Spleen (tissue), 11 donors: ENCODE data around the gene CLCF1. TPM values are rescaled to one million over a fixed set of nuclear protein-coding genes. Genes with fewer than 3 reads are reported as not detected.

Source experiments
- DNase-seq: peaks from one replicate; pipeline ENCODE4 v3.0.0-alpha.2; 2020
- H3K27ac ChIP-seq, 8 donors: fragments of 200-600 bp; sonication (generic) in 7 of 8; 1 replicate in 4 of 8; 2 replicates in 4 of 8; pipeline versions ENCODE4 v1.5.0 to v1.8.0; 2016 to 2021; ENCODE audit warnings: inconsistent platforms in 4 of 8, mild to moderate bottlenecking in 4 of 8, moderate library complexity in 1 of 8
- H3K27me3 ChIP-seq, 7 donors: fragments of 200-600 bp; sonication (generic) in 6 of 7; replicated peaks in 1 of 7; 1 replicate in 4 of 7; 2 replicates in 3 of 7; pipeline versions ENCODE4 v1.5.0 to v1.8.0; 2016 to 2021; ENCODE audit warnings: inconsistent platforms in 3 of 7, mild to moderate bottlenecking in 1 of 7
- H3K36me3 ChIP-seq, 6 donors: fragments of 200-600 bp; sonication (generic) in 5 of 6; 1 replicate in 4 of 6; 2 replicates in 2 of 6; pipeline versions ENCODE4 v1.5.0 to v1.8.0; 2016 to 2021; ENCODE audit warnings: inconsistent platforms in 2 of 6
- H3K4me1 ChIP-seq, 6 donors: fragments of 200-600 bp; sonication (generic) in 5 of 6; 1 replicate in 3 of 6; 2 replicates in 3 of 6; pipeline versions ENCODE4 v1.5.0 to v1.8.0; 2016 to 2021; ENCODE audit warnings: inconsistent platforms in 3 of 6
- H3K4me3 ChIP-seq, 8 donors: fragments of 200-600 bp; sonication (generic) in 7 of 8; 1 replicate in 4 of 8; 2 replicates in 4 of 8; pipeline versions ENCODE4 v1.5.0 to v1.8.0; 2016 to 2021; ENCODE audit warnings: inconsistent platforms in 4 of 8, mild to moderate bottlenecking in 4 of 8, moderate library complexity in 2 of 8
- H3K9me3 ChIP-seq, 8 donors: fragments of 200-600 bp; sonication (generic) in 7 of 8; 1 replicate in 4 of 8; 2 replicates in 4 of 8; pipeline versions ENCODE4 v1.5.0 to v1.8.0; 2016 to 2021; ENCODE audit warnings: inconsistent platforms in 4 of 8
- POLR2A ChIP-seq, 3 donors: fragments of 450-650 bp; IDR thresholded peaks; one replicate each; pipeline ENCODE4 v1.5.1; 2017; ENCODE audit warnings: antibody characterized with exemption in 3 of 3, mild to moderate bottlenecking in 1 of 3
- POLR2AphosphoS5 ChIP-seq, 3 donors: sonication (generic); formaldehyde crosslinking; IDR thresholded peaks; one replicate each; pipeline ENCODE4 v1.5.1; 2017; ENCODE audit warnings: antibody characterized with exemption in 3 of 3
- WGBS, 5 donors: extraction: QIAGEN DNeasy Blood & Tissue Kit in 3 of 5; methylation state at CpG; one replicate each; pipeline versions ENCODE4 v1.1.5 to v1.1.7; 2013 to 2018; 5-methylcytosine and 5-hydroxymethylcytosine counted together
- intact Hi-C: fragments of 100-400 bp; cut with DNase I; formaldehyde crosslinking; loops from one replicate; pipeline ENCODE4 v1.15.0; 2023; ENCODE audit warnings: low total_unique reads
- polyA plus RNA-seq, 3 donors: library from polyadenylated mRNA; stranded (reverse); fragments of 200-250 nt; gene quantifications; one replicate each; pipeline ENCODE4 v1.2.1, GENCODE V29; 2013
- total RNA-seq, 7 donors: library from RNA; depleted of rRNA in 3 of 7; stranded (reverse); fragments of >200 nt in 3 of 7; fragmentation: NEBNext Ultra II Directional in 4 of 7; extraction: Animal tissue kit (Norgen Biotek cat#: 25700) in 4 of 7; gene quantifications; one replicate each; pipeline versions ENCODE4 v1.1.0 to v1.2.1, GENCODE V29; 2016 to 2021
- TF ChIP-seq, protein P1 (sequence below), 11 experiments: fragments of 200-600 bp in 7 of 11; fragments of 450-650 bp in 4 of 11; sonication (generic) in 4 of 11; IDR thresholded peaks in 8 of 11; conservative IDR thresholded peaks in 3 of 11; 1 replicate in 7 of 11; 2 replicates in 4 of 11; pipeline versions ENCODE4 v1.4.0 to v1.8.0; 2016 to 2021; ENCODE audit warnings: antibody characterized with exemption in 11 of 11, inconsistent platforms in 4 of 11, mild to moderate bottlenecking in 1 of 11
- donor health status: healthy with polysubstance abuse.
- donor health status: DM: no; HTN: no; CAD: no; lungs with moderate emphysema.
- donor health status: DM: no; HTN: no; CAD: no.
- donor health status: Bipolar disorder and iron deficiency.
- donor health status: healthy.
- donor health status: DM: no; HTN: no; CAD: no.
- donor health status: DM: yes; HTN: yes; CAD: no.

The CLCF1 gene
- total and polyA plus RNA-seq, 10 donors: 4.3 to 13.7 (median 7.4) TPM

DNA sequence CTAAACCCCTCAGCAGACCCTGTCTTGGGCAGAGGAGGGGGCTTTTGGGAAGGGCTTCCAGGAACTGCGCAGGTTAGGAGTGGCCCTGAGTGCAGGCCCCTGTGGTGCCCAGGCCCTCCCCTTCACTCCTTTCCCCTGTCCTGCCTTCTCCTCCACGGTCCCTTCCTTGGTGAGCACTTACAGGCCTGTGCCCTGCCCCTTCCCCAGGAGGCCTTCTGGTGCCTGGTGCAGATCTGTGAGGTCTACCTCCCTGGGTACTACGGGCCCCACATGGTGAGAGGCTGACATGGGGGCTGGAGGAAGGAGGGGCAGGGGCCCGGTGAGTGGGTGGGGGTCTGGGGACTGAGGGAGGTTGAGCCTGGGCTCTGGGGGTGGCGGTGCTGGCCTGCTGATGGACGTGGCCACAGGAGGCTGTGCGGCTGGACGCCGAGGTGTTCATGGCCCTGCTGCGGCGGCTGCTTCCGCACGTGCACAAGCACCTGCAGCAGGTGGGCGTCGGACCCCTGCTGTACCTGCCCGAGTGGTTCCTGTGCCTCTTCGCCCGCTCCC is 33.1 kb upstream of the CLCF1 start:
- intact Hi-C loops: no loop called here
- Histone ChIP-seq H3K27me3 (peaks cover 0 to 28% (median 0%) of the 10 kb centered on the region in 7 donors), H3K9me3 (no peaks in the 10 kb centered on the region), H3K27ac (peak overlapping the region; percentile 66 to 99 (median 96)), H3K4me1 (peaks cover 46 to 97% (median 89%) of the 10 kb centered on the region in 6 donors), H3K4me3 (peak overlapping the region in 6 of 8 donors; percentile 10 to 75 (median 22)), H3K36me3 (peaks cover 0 to 50% (median 6%) of the 10 kb centered on the region in 6 donors)
- WGBS, 5 donors: 77 to 83% (median 80%) methylated on average over 4 to 18 of the region's 18 CpGs
- TF ChIP-seq POLR2AphosphoS5 (IDR thresholded peaks at IDR 0.05) (peak in 1 of 3 donors; percentile 56), POLR2A (IDR thresholded peaks at IDR 0.05) (no peak)
- TF ChIP-seq, protein P1, sequence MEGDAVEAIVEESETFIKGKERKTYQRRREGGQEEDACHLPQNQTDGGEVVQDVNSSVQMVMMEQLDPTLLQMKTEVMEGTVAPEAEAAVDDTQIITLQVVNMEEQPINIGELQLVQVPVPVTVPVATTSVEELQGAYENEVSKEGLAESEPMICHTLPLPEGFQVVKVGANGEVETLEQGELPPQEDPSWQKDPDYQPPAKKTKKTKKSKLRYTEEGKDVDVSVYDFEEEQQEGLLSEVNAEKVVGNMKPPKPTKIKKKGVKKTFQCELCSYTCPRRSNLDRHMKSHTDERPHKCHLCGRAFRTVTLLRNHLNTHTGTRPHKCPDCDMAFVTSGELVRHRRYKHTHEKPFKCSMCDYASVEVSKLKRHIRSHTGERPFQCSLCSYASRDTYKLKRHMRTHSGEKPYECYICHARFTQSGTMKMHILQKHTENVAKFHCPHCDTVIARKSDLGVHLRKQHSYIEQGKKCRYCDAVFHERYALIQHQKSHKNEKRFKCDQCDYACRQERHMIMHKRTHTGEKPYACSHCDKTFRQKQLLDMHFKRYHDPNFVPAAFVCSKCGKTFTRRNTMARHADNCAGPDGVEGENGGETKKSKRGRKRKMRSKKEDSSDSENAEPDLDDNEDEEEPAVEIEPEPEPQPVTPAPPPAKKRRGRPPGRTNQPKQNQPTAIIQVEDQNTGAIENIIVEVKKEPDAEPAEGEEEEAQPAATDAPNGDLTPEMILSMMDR (IDR thresholded peaks at IDR 0.05 in 8 of 11, conservative IDR thresholded peaks at IDR 0.05 in 3 of 11): no peak
- DNase-seq: no peak

DNA sequence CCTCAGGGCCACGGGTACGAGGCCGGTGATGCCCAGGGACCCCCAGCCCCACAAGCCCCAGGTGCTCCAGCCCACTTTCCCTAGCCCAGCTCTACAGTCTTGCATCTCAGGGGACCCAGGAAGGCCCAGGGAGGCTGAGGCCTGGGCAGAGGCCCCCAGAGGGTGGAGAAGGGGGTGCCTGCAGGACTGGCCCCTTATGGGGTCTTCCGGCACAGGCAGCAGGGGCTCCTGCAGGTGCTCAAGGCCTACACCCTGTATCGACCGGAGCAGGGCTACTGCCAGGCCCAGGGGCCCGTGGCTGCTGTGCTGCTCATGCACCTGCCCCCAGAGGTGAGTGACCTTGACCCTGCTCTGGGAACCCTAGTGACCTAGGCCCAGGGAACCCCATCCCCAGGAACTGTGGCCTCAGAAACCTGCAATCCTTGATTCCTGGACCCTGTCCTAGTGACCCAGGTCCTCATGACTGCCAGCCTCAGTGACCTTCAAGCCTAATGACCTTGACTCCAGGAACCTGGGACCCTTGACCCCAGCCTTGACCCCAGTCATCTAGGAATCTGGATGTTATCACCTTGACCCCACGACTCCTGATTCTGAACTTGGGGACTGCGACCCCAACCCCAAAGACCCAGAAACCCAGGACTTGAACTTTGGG is 32.4 kb upstream of the CLCF1 start:
- Histone ChIP-seq H3K4me3 (peak overlapping the region in 7 of 8 donors; percentile 69 to 91 (median 75)), H3K27ac (peak overlapping the region; percentile 66 to 99 (median 96)), H3K9me3 (no peaks in the 10 kb centered on the region), H3K36me3 (peaks cover 0 to 50% (median 6%) of the 10 kb centered on the region in 6 donors), H3K27me3 (peaks cover 0 to 21% (median 0%) of the 10 kb centered on the region in 7 donors), H3K4me1 (peaks cover 43 to 95% (median 87%) of the 10 kb centered on the region in 6 donors)
- intact Hi-C loops: no loop called here
- peak; percentile 79 for DNase-seq
- no peak for TF ChIP-seq POLR2A (IDR thresholded peaks at IDR 0.05)
- no peak for TF ChIP-seq POLR2AphosphoS5 (IDR thresholded peaks at IDR 0.05)
- TF ChIP-seq, protein P1 (IDR thresholded peaks at IDR 0.05 in 8 of 11, conservative IDR thresholded peaks at IDR 0.05 in 3 of 11): no peak
- 79 to 96% (median 88%) methylated on average over 2 to 9 of the region's 9 CpGs for WGBS, 5 donors

DNA sequence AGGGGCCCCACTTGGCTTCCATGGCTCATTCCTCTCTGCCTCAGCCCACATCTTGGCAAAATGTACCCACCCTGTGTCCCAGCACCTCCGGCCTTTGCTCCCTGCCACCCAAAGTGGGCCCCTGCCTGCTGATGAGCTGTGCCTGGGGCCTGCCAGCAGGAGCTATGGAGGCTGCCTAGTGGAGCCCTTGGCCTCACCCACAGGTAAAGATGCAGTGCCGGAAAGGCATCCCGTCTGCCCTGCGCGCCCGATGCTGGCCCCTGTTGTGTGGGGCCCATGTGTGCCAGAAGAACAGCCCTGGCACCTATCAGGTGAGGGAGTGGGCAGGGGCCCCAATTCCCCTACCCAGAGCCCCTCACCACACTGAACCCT is 31.8 kb upstream of the CLCF1 start:
- Histone ChIP-seq H3K36me3 (peaks cover 0 to 53% (median 11%) of the 10 kb centered on the region in 6 donors), H3K4me1 (peaks cover 46 to 95% (median 87%) of the 10 kb centered on the region in 6 donors), H3K9me3 (no peaks in the 10 kb centered on the region), H3K27ac (peak overlapping the region; percentile 64 to 99 (median 96)), H3K27me3 (peaks cover 0 to 17% (median 0%) of the 10 kb centered on the region in 7 donors), H3K4me3 (peak overlapping the region; percentile 56 to 91 (median 73))
- DNase-seq: peak; percentile 84
- WGBS, 5 donors: 66 to 80% (median 71%) methylated on average over 1 to 6 of the region's 6 CpGs
- intact Hi-C loops: no loop called here
- TF ChIP-seq, protein P1 (IDR thresholded peaks at IDR 0.05 in 8 of 11, conservative IDR thresholded peaks at IDR 0.05 in 3 of 11): no peak
- TF ChIP-seq POLR2AphosphoS5 (IDR thresholded peaks at IDR 0.05) (no peak), POLR2A (IDR thresholded peaks at IDR 0.05) (no peak)
